ENCODE measurements around the gene TBX19. TPM values are rescaled to one million over a fixed set of nuclear protein-coding genes. Genes with fewer than 3 reads are reported as not detected.

TBX19 gene
- total and polyA plus RNA-seq, 2 of the 8 experiments (the other 6 are each of a cell fraction or from before 2014, with no cell fraction given) = 1.0 to 1.8 TPM

GRCh38 chr1:168285971-168286927 lies 5.6 kb downstream of the TBX19 start:
- CTCF ChIA-PET (ENCODE audit: partially characterized antibody) = interaction anchor here (0.6 to 1.5 kb wide), 3 partner anchors 22 to 53 kb away, joined by 3 to 5 read pairs (median 4); no protein-coding TSS in a partner anchor
- TF ChIP-seq EP300 (IDR thresholded peaks at IDR 0.05; ENCODE audit: borderline replicate concordance in 1 of 2, low read depth in 2 of 2, low read length in 2 of 2) (no peak), SIRT6 (IDR thresholded peaks at IDR 0.05; ENCODE audit: low read length) (no peak), TAF1 (IDR thresholded peaks at IDR 0.05; ENCODE audit: low read depth, low read length) (no peak), RAD21 (IDR thresholded peaks at IDR 0.05 in 1 of 2, conservative IDR thresholded peaks at IDR 0.05 in 1 of 2; ENCODE audit: low read depth in 2 of 2, low read length in 2 of 2) (no peak), KDM1A (IDR thresholded peaks at IDR 0.05; ENCODE audit: borderline replicate concordance, low read length) (no peak), TEAD4 (IDR thresholded peaks at IDR 0.05; ENCODE audit: low read depth, low read length) (no peak), KDM4A (IDR thresholded peaks at IDR 0.05; ENCODE audit: low read depth, low read length, severe bottlenecking) (no peak), TCF12 (IDR thresholded peaks at IDR 0.05; ENCODE audit: low read depth, low read length) (no peak), EGR1 (IDR thresholded peaks at IDR 0.05; ENCODE audit: borderline replicate concordance, low read depth, low read length) (no peak), FOSL1 (IDR thresholded peaks at IDR 0.05; ENCODE audit: insufficient read depth, low read depth, low read length) (no peak), CREB1 (IDR thresholded peaks at IDR 0.05) (no peak), NANOG (IDR thresholded peaks at IDR 0.05; ENCODE audit: insufficient read depth, low read depth, low read length, poor library complexity, severe bottlenecking) (no peak)

More at GRCh38 chr1:168285971-168286927, 5.6 kb downstream of the TBX19 start:
- Histone ChIP-seq H4K5ac (ENCODE audit: insufficient read length, low read depth, low read length) (no peak overlapping the region), H3K79me2 (ENCODE audit: control insufficient read depth in 1 of 2, insufficient read depth in 2 of 2, low read length in 2 of 2) (no peaks in the 10 kb centered on the region), H3K4ac (replicated peaks; ENCODE audit: insufficient read length, low read depth, low read length) (no peak overlapping the region), H2AFZ (ENCODE audit: low read length) (no peak overlapping the region), H3K27ac (ENCODE audit: low read depth, low read length) (no peak overlapping the region), H3K9me3 (ENCODE audit: insufficient read depth in 2 of 2, low read depth in 1 of 2, low read length in 1 of 2) (no peaks in the 10 kb centered on the region), H2BK20ac (ENCODE audit: low read length) (no peak overlapping the region), H2BK12ac (ENCODE audit: low read depth, low read length) (no peak overlapping the region), H4K20me1 (replicated peaks in 1 of 2; ENCODE audit: control insufficient read depth in 1 of 2, insufficient read depth in 2 of 2, low read length in 2 of 2) (no peaks in the 10 kb centered on the region), H3K23me2 (ENCODE audit: low read depth, low read length) (no peaks in the 10 kb centered on the region), H3K14ac (ENCODE audit: insufficient read length) (no peak overlapping the region), H3K4me2 (ENCODE audit: insufficient read depth in 1 of 2, low read depth in 2 of 2, low read length in 2 of 2) (no peak overlapping the region), H3K23ac (ENCODE audit: insufficient read length) (no peak overlapping the region), H4K91ac (replicated peaks; ENCODE audit: insufficient read length, low read length) (no peak overlapping the region), H2BK120ac (replicated peaks; ENCODE audit: low read depth, low read length) (no peak overlapping the region), H3K36me3 (ENCODE audit: control insufficient read depth in 2 of 4, insufficient read depth in 4 of 4, low read length in 3 of 4) (no peaks in the 10 kb centered on the region), H3K56ac (replicated peaks; ENCODE audit: insufficient read length, low read depth, low read length) (no peak overlapping the region), H2BK5ac (ENCODE audit: low read depth, low read length) (no peak overlapping the region), H3K4me3 (ENCODE audit: extremely low read depth in 1 of 4, insufficient read depth in 2 of 4, low read depth in 3 of 4, low read length in 4 of 4) (no peak overlapping the region), H3K9ac (replicated peaks in 1 of 4; ENCODE audit: extremely low read depth in 1 of 4, low read depth in 3 of 4, low read length in 3 of 4) (no peak overlapping the region), H2BK15ac (ENCODE audit: low read length) (no peak overlapping the region), H3K4me1 (replicated peaks in 1 of 4; ENCODE audit: control insufficient read depth in 3 of 4, insufficient read depth in 4 of 4, low read length in 3 of 4) (peaks cover 0 to 9% (median 2%) of the 10 kb centered on the region in 4 experiments; a peak in 5 of 7 replicates), H3K27me3 (replicated peaks in 1 of 4; ENCODE audit: control insufficient read depth in 3 of 4, extremely low read depth in 1 of 4, insufficient read depth in 3 of 4, low read length in 3 of 4) (no peaks in the 10 kb centered on the region), H2AK5ac (ENCODE audit: low read depth, low read length) (no peak overlapping the region), H3K79me1 (ENCODE audit: low read depth, low read length) (no peaks in the 10 kb centered on the region), H4K8ac (ENCODE audit: extremely low read depth, insufficient read depth, low read length) (no peak overlapping the region), H3K18ac (ENCODE audit: extremely low read depth, low read length) (no peak overlapping the region)
- DNase-seq (ENCODE audit: low read depth in 1 of 2, low spot score in 2 of 2) (no peak), FAIRE-seq (no peak)
- WGBS, 2 experiments (ENCODE audit: extremely low coverage in 1 of 2, insufficient coverage in 1 of 2, insufficient read length in 1 of 2, insufficient replicate concordance in 2 of 2, low coverage in 1 of 2, low lambda C conversion rate in 2 of 2, missing lambda C conversion rate in 1 of 2) = 76% methylated on average over 4 of the region's 4 CpGs; no CpG with 5 or more reads in 1 of the 2 experiments
- POLR2A ChIA-PET (ENCODE audit: partially characterized antibody) = no interaction called here

Data from H1 (cell line).